Naive thymus-derived CD4-positive, alpha-beta T cell (primary cell): ENCODE results near the gene TAS1R2. TPM values are rescaled to one million over a fixed set of nuclear protein-coding genes. Genes with fewer than 3 reads are reported as not detected.
"Not testable (repeated sequence)": the region's sequence is repeated elsewhere in the genome, so short reads cannot be mapped to it uniquely, and the experiment has no call there.

Experiments used
- ATAC-seq: fragments of 150-1000 bp; cut with Tn5 transposase; 2 replicates; pipeline ENCODE4 v1.10.0; 2021; ENCODE audit warnings: mild to moderate bottlenecking, moderate library complexity
- CTCF ChIA-PET: fragments of 350-600 bp; sonication (Branson Sonifier 250); formaldehyde crosslinking; loops from one replicate; lab custom pipeline; 2021; ENCODE audit warnings: antibody characterized with exemption; lab: Charles Lee
- POLR2A ChIA-PET: fragments of 350-600 bp; sonication (Branson Sonifier 250); formaldehyde crosslinking; loops from one replicate; lab custom pipeline; 2021; ENCODE audit warnings: antibody characterized with exemption, inconsistent platforms; lab: Charles Lee
- DNase-seq, 9 donors: peaks; one replicate each; pipeline versions ENCODE4 v3.0.0 to v3.0.0-alpha.2; 2020 to 2022; ENCODE audit warnings: mixed read lengths in 1 of 9
- H3K27ac ChIP-seq: one replicate; pipeline ENCODE4 v1.7.0; 2013; ENCODE audit warnings: mild to moderate bottlenecking, low read depth, low read length, moderate library complexity
- H3K27me3 ChIP-seq, 2 donors: one replicate each; pipeline ENCODE4 v1.7.0; 2013; ENCODE audit warnings: low read length in 2 of 2, mild to moderate bottlenecking in 2 of 2, moderate library complexity in 2 of 2; ENCODE audit not compliant: control insufficient read depth in 2 of 2, insufficient read depth in 2 of 2
- H3K36me3 ChIP-seq, 3 experiments: 1 replicate in 2 of 3; 2 replicates in 1 of 3; pipeline ENCODE4 v1.7.0; 2013; ENCODE audit warnings: low read length in 3 of 3, mild to moderate bottlenecking in 3 of 3, moderate library complexity in 1 of 3; ENCODE audit not compliant: insufficient read depth in 3 of 3, control insufficient read depth in 2 of 3
- H3K4me1 ChIP-seq, 2 donors: one replicate each; pipeline ENCODE4 v1.7.0; 2013; ENCODE audit warnings: low read length in 2 of 2, mild to moderate bottlenecking in 2 of 2, moderate library complexity in 1 of 2; ENCODE audit not compliant: control insufficient read depth in 2 of 2, insufficient read depth in 2 of 2
- H3K4me3 ChIP-seq: 2 replicates; pipeline ENCODE4 v1.7.0; 2013; ENCODE audit warnings: mild to moderate bottlenecking, low read length
- H3K9me3 ChIP-seq, 3 experiments: 1 replicate in 2 of 3; 2 replicates in 1 of 3; pipeline ENCODE4 v1.7.0; 2013; ENCODE audit warnings: low read length in 3 of 3; ENCODE audit not compliant: control insufficient read depth in 2 of 3
- H3K27ac Mint-ChIP-seq, 9 donors: one replicate each; pipeline ENCODE4 v1.8.0; 2020 to 2022; ENCODE audit warnings: mixed read lengths in 9 of 9, mild to moderate bottlenecking in 8 of 9, moderate library complexity in 5 of 9, inconsistent platforms in 2 of 9
- H3K27me3 Mint-ChIP-seq, 5 donors: one replicate each; pipeline ENCODE4 v1.8.0; 2021 to 2022; ENCODE audit warnings: mixed read lengths in 5 of 5, mild to moderate bottlenecking in 1 of 5
- H3K36me3 Mint-ChIP-seq, 5 donors: one replicate each; pipeline ENCODE4 v1.8.0; 2020 to 2022; ENCODE audit warnings: mixed read lengths in 5 of 5, mild to moderate bottlenecking in 3 of 5, inconsistent platforms in 1 of 5
- H3K4me1 Mint-ChIP-seq, 7 donors: one replicate each; pipeline ENCODE4 v1.8.0; 2020 to 2022; ENCODE audit warnings: mixed read lengths in 7 of 7, mild to moderate bottlenecking in 3 of 7, inconsistent platforms in 1 of 7
- H3K4me3 Mint-ChIP-seq, 10 donors: one replicate each; pipeline ENCODE4 v1.8.0; 2020 to 2022; ENCODE audit warnings: mild to moderate bottlenecking in 10 of 10, mixed read lengths in 10 of 10, moderate library complexity in 6 of 10, inconsistent platforms in 2 of 10
- H3K9me3 Mint-ChIP-seq, 11 donors: one replicate each; pipeline ENCODE4 v1.8.0; 2020 to 2022; ENCODE audit warnings: mixed read lengths in 11 of 11, mild to moderate bottlenecking in 4 of 11, inconsistent platforms in 1 of 11, moderate library complexity in 1 of 11
- intact Hi-C, 2 donors: fragments of 100-400 bp; cut with micrococcal nuclease; formaldehyde crosslinking; loops; one replicate each; pipeline ENCODE4 v1.15.1; 2023
- polyA plus RNA-seq, 2 donors: library from polyadenylated mRNA; unstranded; fragments of 300-500 nt; fragmentation: Illumina TruSeq; gene quantifications; one replicate each; pipeline ENCODE4 v1.2.3, GENCODE V29; 2021
- total RNA-seq, 6 experiments: library from RNA in 5 of 6; stranded (reverse) in 5 of 6; gene quantifications; 1 replicate in 5 of 6; 2 replicates in 1 of 6; pipeline ENCODE4 v1.2.3 and lab custom pipeline; 2021 to 2026

TAS1R2 gene
- total and polyA plus RNA-seq, 7 experiments from 2014 or later, result not detected

- no peak overlapping the region for H3K4me3 ChIP-seq
- POLR2A ChIA-PET, result no interaction called here
- no peaks in the 10 kb centered on the region for H3K9me3 Mint-ChIP-seq
- no peaks in the 10 kb centered on the region for H3K36me3 ChIP-seq
- ATAC-seq (no peak), DNase-seq (no peak)
- CTCF ChIA-PET, result no interaction called here
- H3K4me3 Mint-ChIP-seq, result no peak overlapping the region
- no peaks in the 10 kb centered on the region for H3K36me3 Mint-ChIP-seq
- H3K27ac Mint-ChIP-seq, result no peak overlapping the region
- H3K27me3 Mint-ChIP-seq, result peaks cover 0 to 10% (median 8%) of the 10 kb centered on the region in 5 donors
- no peaks in the 10 kb centered on the region for H3K9me3 ChIP-seq
- H3K27ac ChIP-seq, result no peak overlapping the region
- intact Hi-C loops, result no loop called here
- H3K4me1 ChIP-seq, result no peaks in the 10 kb centered on the region
- H3K27me3 ChIP-seq, result no peaks in the 10 kb centered on the region
- H3K4me1 Mint-ChIP-seq, result no peaks in the 10 kb centered on the region
Measured at GRCh38 chr1:18856435-18856834, 3.0 kb downstream of the TAS1R2 start.

GRCh38 chr1:18855573-18855972, 3.9 kb downstream of the TAS1R2 start:
- ATAC-seq (no peak), DNase-seq (no peak)
- no peaks in the 10 kb centered on the region for H3K27me3 ChIP-seq
- H3K27ac ChIP-seq, result no peak overlapping the region
- Mint-ChIP-seq H3K4me1 (no peaks in the 10 kb centered on the region), H3K4me3 (peak overlapping the region in 1 of 10 donors; percentile 32), H3K27me3 (peaks cover 0 to 10% (median 8%) of the 10 kb centered on the region in 5 donors), H3K9me3 (no peaks in the 10 kb centered on the region), H3K36me3 (no peaks in the 10 kb centered on the region), H3K27ac (no peak overlapping the region)
- H3K4me3 ChIP-seq, result no peak overlapping the region
- POLR2A ChIA-PET, result no interaction called here
- intact Hi-C loops, result no loop called here
- no peaks in the 10 kb centered on the region for H3K9me3 ChIP-seq
- no peaks in the 10 kb centered on the region for H3K4me1 ChIP-seq
- CTCF ChIA-PET, result no interaction called here
- H3K36me3 ChIP-seq, result no peaks in the 10 kb centered on the region

- Histone ChIP-seq H3K27ac (no peak overlapping the region), H3K4me1 (no peaks in the 10 kb centered on the region), H3K9me3 (no peaks in the 10 kb centered on the region), H3K27me3 (no peaks in the 10 kb centered on the region), H3K4me3 (no peak overlapping the region), H3K36me3 (no peaks in the 10 kb centered on the region)
- no peak for ATAC-seq
- POLR2A ChIA-PET, result no interaction called here
- H3K36me3 Mint-ChIP-seq, result no peaks in the 10 kb centered on the region
- intact Hi-C loops, result no loop called here
- no peaks in the 10 kb centered on the region for H3K4me1 Mint-ChIP-seq
- no peak overlapping the region for H3K27ac Mint-ChIP-seq
- H3K27me3 Mint-ChIP-seq, result peaks cover 0 to 10% (median 8%) of the 10 kb centered on the region in 5 donors
- CTCF ChIA-PET, result no interaction called here
- no peak for DNase-seq
- no peaks in the 10 kb centered on the region for H3K9me3 Mint-ChIP-seq
- H3K4me3 Mint-ChIP-seq, result no peak overlapping the region
Measured at GRCh38 chr1:18854331-18855025, 5.0 kb downstream of the TAS1R2 start.

- no peaks in the 10 kb centered on the region for H3K36me3 ChIP-seq
- H3K9me3 ChIP-seq, result no peaks in the 10 kb centered on the region
- intact Hi-C loops, result no loop called here
- no peaks in the 10 kb centered on the region for H3K4me1 Mint-ChIP-seq
- no peak for ATAC-seq
- H3K4me1 ChIP-seq, result no peaks in the 10 kb centered on the region
- POLR2A ChIA-PET, result no interaction called here
- peaks cover 0 to 10% (median 8%) of the 10 kb centered on the region in 5 donors for H3K27me3 Mint-ChIP-seq
- H3K27ac Mint-ChIP-seq, result no peak overlapping the region
- H3K36me3 Mint-ChIP-seq, result no peaks in the 10 kb centered on the region
- no peak overlapping the region for H3K4me3 ChIP-seq
- H3K27ac ChIP-seq, result no peak overlapping the region
- CTCF ChIA-PET, result no interaction called here
- no peaks in the 10 kb centered on the region for H3K27me3 ChIP-seq
- H3K9me3 Mint-ChIP-seq, result peaks cover 0 to 2% (median 0%) of the 10 kb centered on the region in 11 donors
- DNase-seq, result no peak
- no peak overlapping the region for H3K4me3 Mint-ChIP-seq
Measured at GRCh38 chr1:18852501-18852900, 7.0 kb downstream of the TAS1R2 start.

GRCh38 chr1:18849261-18849711, 10.2 kb downstream of the TAS1R2 start:
- no peak for ATAC-seq

GRCh38 chr1:18847723-18848122, 11.7 kb downstream of the TAS1R2 start:
- H3K4me1 ChIP-seq, H3K27me3 ChIP-seq, H3K4me1 Mint-ChIP-seq, H3K36me3 ChIP-seq, H3K4me3 ChIP-seq, DNase-seq, ATAC-seq, H3K4me3 Mint-ChIP-seq, POLR2A ChIA-PET, H3K36me3 Mint-ChIP-seq, H3K27ac ChIP-seq, H3K27ac Mint-ChIP-seq, intact Hi-C loops, H3K9me3 ChIP-seq: not testable (repeated sequence)
- peaks cover 0 to 11% (median 3%) of the 10 kb centered on the region in 11 donors for H3K9me3 Mint-ChIP-seq
- peaks cover 5 to 11% (median 7%) of the 10 kb centered on the region in 5 donors for H3K27me3 Mint-ChIP-seq
- CTCF ChIA-PET, result interaction anchor here (0.6 to 1.6 kb wide), 2 partner anchors 250 to 836 kb away, joined by 3 to 4 read pairs; no protein-coding TSS in a partner anchor

More at GRCh38 chr1:18849261-18849711, 10.2 kb downstream of the TAS1R2 start:
- H3K4me1 Mint-ChIP-seq, result no peaks in the 10 kb centered on the region
- no peak overlapping the region for H3K4me3 ChIP-seq
- H3K27me3 Mint-ChIP-seq, result peaks cover 0 to 7% (median 6%) of the 10 kb centered on the region in 5 donors
- no peak overlapping the region for H3K27ac Mint-ChIP-seq
- H3K4me1 ChIP-seq, result no peaks in the 10 kb centered on the region
- ChIA-PET POLR2A (no interaction called here), CTCF (no interaction called here)
- H3K9me3 Mint-ChIP-seq, result peaks cover 0 to 6% (median under 1%) of the 10 kb centered on the region in 11 donors
- intact Hi-C loops, result no loop called here
- no peak overlapping the region for H3K4me3 Mint-ChIP-seq
- no peak for DNase-seq
- peaks cover 0 to under 1% (median 0%) of the 10 kb centered on the region in 5 donors for H3K36me3 Mint-ChIP-seq
- H3K27ac ChIP-seq, result no peak overlapping the region
- H3K9me3 ChIP-seq, result no peaks in the 10 kb centered on the region
- H3K36me3 ChIP-seq, result no peaks in the 10 kb centered on the region
- no peaks in the 10 kb centered on the region for H3K27me3 ChIP-seq

- H3K4me3 Mint-ChIP-seq, result no peak overlapping the region
- no peak for DNase-seq
- Histone ChIP-seq H3K36me3 (no peaks in the 10 kb centered on the region), H3K4me3 (no peak overlapping the region), H3K4me1 (no peaks in the 10 kb centered on the region), H3K27me3 (no peaks in the 10 kb centered on the region), H3K27ac (no peak overlapping the region), H3K9me3 (no peaks in the 10 kb centered on the region)
- H3K4me1 Mint-ChIP-seq, result no peaks in the 10 kb centered on the region
- no peak overlapping the region for H3K27ac Mint-ChIP-seq
- CTCF ChIA-PET, result no interaction called here
- H3K27me3 Mint-ChIP-seq, result peaks cover 7 to 36% (median 26%) of the 10 kb centered on the region in 5 donors
- POLR2A ChIA-PET, result no interaction called here
- ATAC-seq, result no peak
- peaks cover 0 to 5% (median 0%) of the 10 kb centered on the region in 5 donors for H3K36me3 Mint-ChIP-seq
- intact Hi-C loops, result no loop called here
- peaks cover 0 to 8% (median 5%) of the 10 kb centered on the region in 11 donors for H3K9me3 Mint-ChIP-seq
Measured at GRCh38 chr1:18840145-18840544, 19.3 kb downstream of the TAS1R2 start.
